Fibroblast of lung (primary cell): ENCODE data around the gene C1QTNF1.

Source experiments
- EZH2 ChIP-seq: IDR thresholded peaks from 2 replicates; pipeline ENCODE4 v1.5.1; 2012; ENCODE audit warnings: low read length, control low read depth, mild to moderate bottlenecking; ENCODE audit errors: missing control alignments
- TF ChIP-seq, protein P1 (sequence below), 2 donors: IDR thresholded peaks in 1 of 2; conservative IDR thresholded peaks in 1 of 2; 1 replicate in 1 of 2; 2 replicates in 1 of 2; pipeline ENCODE4 v1.5.1; 2011 to 2012; ENCODE audit warnings: low read length in 2 of 2, control low read depth in 1 of 2, inconsistent platforms in 1 of 2, low read depth in 1 of 2, mild to moderate bottlenecking in 1 of 2

DNA sequence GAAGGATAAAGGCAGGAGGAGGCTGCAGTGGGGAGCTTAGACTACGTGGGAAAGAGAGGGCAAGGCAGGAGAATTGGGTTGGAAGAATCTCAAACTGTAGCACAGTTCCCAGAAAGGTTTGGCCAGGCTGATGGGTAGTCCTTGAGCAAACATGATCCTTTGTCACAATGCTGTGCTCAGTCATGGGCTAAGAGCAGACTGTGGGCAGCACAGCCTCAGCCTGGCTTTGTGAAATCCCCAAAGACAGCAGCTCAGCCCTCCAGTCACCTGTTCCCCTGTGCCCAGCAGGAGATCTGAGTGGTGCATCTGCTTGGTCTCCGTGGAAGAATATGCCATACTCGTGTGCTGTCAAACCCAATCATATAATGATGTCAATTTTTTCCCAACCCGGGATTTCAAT is 40.1 kb downstream of the C1QTNF1 start:
- TF ChIP-seq, protein P1, sequence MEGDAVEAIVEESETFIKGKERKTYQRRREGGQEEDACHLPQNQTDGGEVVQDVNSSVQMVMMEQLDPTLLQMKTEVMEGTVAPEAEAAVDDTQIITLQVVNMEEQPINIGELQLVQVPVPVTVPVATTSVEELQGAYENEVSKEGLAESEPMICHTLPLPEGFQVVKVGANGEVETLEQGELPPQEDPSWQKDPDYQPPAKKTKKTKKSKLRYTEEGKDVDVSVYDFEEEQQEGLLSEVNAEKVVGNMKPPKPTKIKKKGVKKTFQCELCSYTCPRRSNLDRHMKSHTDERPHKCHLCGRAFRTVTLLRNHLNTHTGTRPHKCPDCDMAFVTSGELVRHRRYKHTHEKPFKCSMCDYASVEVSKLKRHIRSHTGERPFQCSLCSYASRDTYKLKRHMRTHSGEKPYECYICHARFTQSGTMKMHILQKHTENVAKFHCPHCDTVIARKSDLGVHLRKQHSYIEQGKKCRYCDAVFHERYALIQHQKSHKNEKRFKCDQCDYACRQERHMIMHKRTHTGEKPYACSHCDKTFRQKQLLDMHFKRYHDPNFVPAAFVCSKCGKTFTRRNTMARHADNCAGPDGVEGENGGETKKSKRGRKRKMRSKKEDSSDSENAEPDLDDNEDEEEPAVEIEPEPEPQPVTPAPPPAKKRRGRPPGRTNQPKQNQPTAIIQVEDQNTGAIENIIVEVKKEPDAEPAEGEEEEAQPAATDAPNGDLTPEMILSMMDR (conservative IDR thresholded peaks at IDR 0.05 in 1 of 2, IDR thresholded peaks at IDR 0.05 in 1 of 2; ENCODE audit: low read depth in 1 of 2, low read length in 2 of 2), result no peak
- TF ChIP-seq EZH2, result no peak
